ENCODE data around the gene BTN2A1. TPM values are rescaled to one million over a fixed set of nuclear protein-coding genes. Genes with fewer than 3 reads are reported as not detected.

The BTN2A1 gene
- polyA plus RNA-seq, 1 of the 3 experiments (the other 2 are of a cell fraction) = 21.2 TPM

- peak overlapping the region; percentile 81 to 94 for H3K27ac ChIP-seq (ENCODE audit: low read depth in 2 of 2, low read length in 1 of 2)
- no peak for DNase-seq
- H3K9ac ChIP-seq = peak overlapping the region; percentile 67
- peaks cover 0 to 4% of the 10 kb centered on the region in 2 experiments for H3K36me3 ChIP-seq (replicated peaks in 1 of 2; ENCODE audit: control insufficient read depth in 1 of 2, insufficient read depth in 2 of 2, low read length in 1 of 2)
- TF ChIP-seq CHD2 (IDR thresholded peaks at IDR 0.05; ENCODE audit: low read length, partially characterized antibody) = no peak
- 0 out of 2 replicates have a peak, but pooled peaks have one; percentile 3 for TF ChIP-seq YY1 (IDR thresholded peaks at IDR 0.05; ENCODE audit: low read depth)
- peaks cover 15 to 20% of the 10 kb centered on the region in 2 experiments for H3K4me1 ChIP-seq (ENCODE audit: control insufficient read depth in 1 of 2, insufficient read depth in 2 of 2, low read depth in 1 of 2, low read length in 1 of 2)
- H3K79me2 ChIP-seq (ENCODE audit: insufficient read depth) = no peaks in the 10 kb centered on the region
- WGBS (ENCODE audit: low lambda C conversion rate) = 87% methylated on average over 2 of the region's 2 CpGs
- peak overlapping the region; percentile 54 for H3K4me2 ChIP-seq
- H3K9me3 ChIP-seq = no peaks in the 10 kb centered on the region
- peaks cover 6% of the 10 kb centered on the region for H3F3A ChIP-seq (replicated peaks; ENCODE audit: insufficient read depth)
- no peaks in the 10 kb centered on the region for H3K27me3 ChIP-seq (ENCODE audit: insufficient read depth)
- peak overlapping the region; percentile 49 to 57 for H3K4me3 ChIP-seq (ENCODE audit: low read depth in 2 of 2, low read length in 1 of 2)
- CTCF ChIA-PET = interaction anchor here (1.4 to 2.1 kb wide), 2 partner anchors 46 to 133 kb away, joined by 4 to 7 read pairs; no protein-coding TSS in a partner anchor
- H2AFZ ChIP-seq (ENCODE audit: low read depth) = peak overlapping the region; percentile 87
- H3K9me2 ChIP-seq = no peaks in the 10 kb centered on the region
- POLR2A ChIA-PET = interaction anchor here (1.1 kb wide), 1 partner anchor 11 kb away, joined by 3 read pairs; no protein-coding TSS in a partner anchor
- H4K20me1 ChIP-seq (ENCODE audit: insufficient read depth) = no peaks in the 10 kb centered on the region
These were observed 16.7 kb downstream of the BTN2A1 start for GRCh38 chr6:26474439-26474881.

GRCh38 chr6:26475823-26476729, 18.3 kb downstream of the BTN2A1 start:
- peaks cover 0 to 4% of the 10 kb centered on the region in 2 experiments for H3K36me3 ChIP-seq (replicated peaks in 1 of 2; ENCODE audit: control insufficient read depth in 1 of 2, insufficient read depth in 2 of 2, low read length in 1 of 2)
- ChIA-PET POLR2A (no interaction called here), CTCF (interaction anchor here (1.3 to 2.2 kb wide), 2 partner anchors 51 to 134 kb away, joined by 3 to 6 read pairs; no protein-coding TSS in a partner anchor)
- H4K20me1 ChIP-seq (ENCODE audit: insufficient read depth) = no peaks in the 10 kb centered on the region
- no peaks in the 10 kb centered on the region for H3K27me3 ChIP-seq (ENCODE audit: insufficient read depth)
- no peak overlapping the region for H2AFZ ChIP-seq (ENCODE audit: low read depth)
- no peaks in the 10 kb centered on the region for H3K79me2 ChIP-seq (ENCODE audit: insufficient read depth)
- H3K9me3 ChIP-seq = no peaks in the 10 kb centered on the region
- no peak overlapping the region for H3K4me2 ChIP-seq
- no peak for DNase-seq
- peaks cover 6% of the 10 kb centered on the region for H3F3A ChIP-seq (replicated peaks; ENCODE audit: insufficient read depth)
- TF ChIP-seq CHD2 (IDR thresholded peaks at IDR 0.05; ENCODE audit: low read length, partially characterized antibody) (no peak), MXI1 (IDR thresholded peaks at IDR 0.05; ENCODE audit: low read depth, low read length) (no peak), TEAD4 (IDR thresholded peaks at IDR 0.05; ENCODE audit: borderline replicate concordance, insufficient read depth) (no peak), ELF1 (IDR thresholded peaks at IDR 0.05) (no peak)
- no peak overlapping the region for H3K4me3 ChIP-seq (ENCODE audit: low read depth in 2 of 2, low read length in 1 of 2)
- H3K27ac ChIP-seq (ENCODE audit: low read depth in 2 of 2, low read length in 1 of 2) = no peak overlapping the region; a peak in 1 of 4 replicates
- peaks cover 15 to 20% of the 10 kb centered on the region in 2 experiments for H3K4me1 ChIP-seq (ENCODE audit: control insufficient read depth in 1 of 2, insufficient read depth in 2 of 2, low read depth in 1 of 2, low read length in 1 of 2)
- no peaks in the 10 kb centered on the region for H3K9me2 ChIP-seq
- no peak overlapping the region for H3K9ac ChIP-seq
- 90% methylated on average over 7 of the region's 7 CpGs for WGBS (ENCODE audit: low lambda C conversion rate)

GRCh38 chr6:26476896-26477295, 19.1 kb downstream of the BTN2A1 start:
- WGBS (ENCODE audit: low lambda C conversion rate) = 91% methylated on average over 4 of the region's 4 CpGs
- Histone ChIP-seq H3K4me1 (ENCODE audit: control insufficient read depth in 1 of 2, insufficient read depth in 2 of 2, low read depth in 1 of 2, low read length in 1 of 2) (peaks cover 15 to 20% of the 10 kb centered on the region in 2 experiments), H3F3A (replicated peaks; ENCODE audit: insufficient read depth) (peaks cover 6% of the 10 kb centered on the region), H3K9me2 (no peaks in the 10 kb centered on the region), H3K9me3 (no peaks in the 10 kb centered on the region), H3K27me3 (ENCODE audit: insufficient read depth) (no peaks in the 10 kb centered on the region), H3K79me2 (ENCODE audit: insufficient read depth) (no peaks in the 10 kb centered on the region), H4K20me1 (ENCODE audit: insufficient read depth) (no peaks in the 10 kb centered on the region), H3K36me3 (replicated peaks in 1 of 2; ENCODE audit: control insufficient read depth in 1 of 2, insufficient read depth in 2 of 2, low read length in 1 of 2) (peaks cover 0 to 1% of the 10 kb centered on the region in 2 experiments), H3K4me2 (no peak overlapping the region), H3K27ac (ENCODE audit: low read depth in 2 of 2, low read length in 1 of 2) (no peak overlapping the region), H3K9ac (no peak overlapping the region), H2AFZ (ENCODE audit: low read depth) (no peak overlapping the region), H3K4me3 (ENCODE audit: low read depth in 2 of 2, low read length in 1 of 2) (no peak overlapping the region)
- ChIA-PET CTCF (interaction anchor here (1.3 to 2.2 kb wide), 2 partner anchors 50 to 135 kb away, joined by 3 to 6 read pairs; no protein-coding TSS in a partner anchor), POLR2A (no interaction called here)
- no peak for DNase-seq
- no peak for TF ChIP-seq NRF1 (IDR thresholded peaks at IDR 0.05; ENCODE audit: low read depth, low read length)
- TF ChIP-seq RXRA (IDR thresholded peaks at IDR 0.05; ENCODE audit: borderline replicate concordance, low read depth) = no peak
- TF ChIP-seq MEF2A (IDR thresholded peaks at IDR 0.05; ENCODE audit: borderline replicate concordance, low read depth) = no peak
- TF ChIP-seq CHD2 (IDR thresholded peaks at IDR 0.05; ENCODE audit: low read length, partially characterized antibody) = no peak
- no peak for TF ChIP-seq RFX5 (IDR thresholded peaks at IDR 0.05; ENCODE audit: low read length)
- no peak for TF ChIP-seq USF2 (IDR thresholded peaks at IDR 0.05; ENCODE audit: borderline replicate concordance, low read depth, low read length)
- TF ChIP-seq POLR2AphosphoS5 (IDR thresholded peaks at IDR 0.05; ENCODE audit: low read depth, low read length) = no peak
- no peak for TF ChIP-seq USF1 (IDR thresholded peaks at IDR 0.05; ENCODE audit: borderline replicate concordance, low read depth)
- TF ChIP-seq TCF12 (IDR thresholded peaks at IDR 0.05) = no peak
- no peak for TF ChIP-seq EP300 (IDR thresholded peaks at IDR 0.05; ENCODE audit: borderline replicate concordance in 1 of 2, low read depth in 1 of 2, low read length in 1 of 2)
- TF ChIP-seq SIN3A (IDR thresholded peaks at IDR 0.05; ENCODE audit: borderline replicate concordance, low read depth, low read length) = no peak
